Measurements from ENCODE around the gene EXOC4. TPM values are rescaled to one million over a fixed set of nuclear protein-coding genes. Genes with fewer than 3 reads are reported as not detected.
"Not testable (repeated sequence)": the region's sequence is repeated elsewhere in the genome, so short reads cannot be mapped to it uniquely, and the experiment has no call there.

The EXOC4 gene
- total and polyA plus RNA-seq, 2 of the 8 experiments (the other 6 are each of a cell fraction or from before 2014, with no cell fraction given): 27.0 to 67.3 TPM

DNA sequence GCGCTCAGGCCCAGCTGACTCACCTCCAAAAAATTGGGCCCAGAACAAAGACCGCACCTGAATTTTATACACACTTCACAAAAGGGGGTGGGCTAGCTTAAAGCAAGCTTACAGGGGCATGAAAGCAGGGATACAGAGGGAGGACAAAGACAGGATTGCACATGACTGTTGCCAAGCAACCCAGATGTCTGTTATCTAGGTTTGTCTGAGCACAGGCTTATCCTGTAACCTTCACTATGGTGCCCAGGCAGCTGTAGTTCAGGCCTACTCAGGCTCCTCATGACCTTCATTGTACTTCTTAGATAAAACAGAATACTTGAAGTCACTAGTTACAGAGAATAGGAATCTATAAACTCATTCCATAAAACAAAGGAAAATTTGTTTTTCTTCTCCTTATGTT lies 824.7 kb downstream of the EXOC4 start:
- not testable (repeated sequence) for H3K23me2 ChIP-seq (ENCODE audit: low read depth, low read length); H2AFZ ChIP-seq (ENCODE audit: low read length); H4K20me1 ChIP-seq (replicated peaks in 1 of 2; ENCODE audit: control insufficient read depth in 1 of 2, insufficient read depth in 2 of 2, low read length in 2 of 2); H2BK5ac ChIP-seq (ENCODE audit: low read depth, low read length); H4K5ac ChIP-seq (ENCODE audit: insufficient read length, low read depth, low read length); H3K4me3 ChIP-seq (ENCODE audit: extremely low read depth in 1 of 4, insufficient read depth in 2 of 4, low read depth in 3 of 4, low read length in 4 of 4); H2BK20ac ChIP-seq (ENCODE audit: low read length); H3K4me2 ChIP-seq (ENCODE audit: insufficient read depth in 1 of 2, low read depth in 2 of 2, low read length in 2 of 2); H3K36me3 ChIP-seq (ENCODE audit: control insufficient read depth in 2 of 4, insufficient read depth in 4 of 4, low read length in 3 of 4); FAIRE-seq; H3K4me1 ChIP-seq (replicated peaks in 1 of 4; ENCODE audit: control insufficient read depth in 3 of 4, insufficient read depth in 4 of 4, low read length in 3 of 4); H3K4ac ChIP-seq (replicated peaks; ENCODE audit: insufficient read length, low read depth, low read length); DNase-seq (ENCODE audit: low read depth in 1 of 2, low spot score in 2 of 2); H2BK120ac ChIP-seq (replicated peaks; ENCODE audit: low read depth, low read length); H4K91ac ChIP-seq (replicated peaks; ENCODE audit: insufficient read length, low read length); H2BK15ac ChIP-seq (ENCODE audit: low read length); H2BK12ac ChIP-seq (ENCODE audit: low read depth, low read length); H3K79me2 ChIP-seq (ENCODE audit: control insufficient read depth in 1 of 2, insufficient read depth in 2 of 2, low read length in 2 of 2); H3K23ac ChIP-seq (ENCODE audit: insufficient read length); H3K9ac ChIP-seq (replicated peaks in 1 of 4; ENCODE audit: extremely low read depth in 1 of 4, low read depth in 3 of 4, low read length in 3 of 4); H3K79me1 ChIP-seq (ENCODE audit: low read depth, low read length); H3K27me3 ChIP-seq (replicated peaks in 1 of 4; ENCODE audit: control insufficient read depth in 3 of 4, extremely low read depth in 1 of 4, insufficient read depth in 3 of 4, low read length in 3 of 4); H3K18ac ChIP-seq (ENCODE audit: extremely low read depth, low read length); H3K56ac ChIP-seq (replicated peaks; ENCODE audit: insufficient read length, low read depth, low read length); H3K9me3 ChIP-seq (ENCODE audit: insufficient read depth in 2 of 2, low read depth in 1 of 2, low read length in 1 of 2); H3K27ac ChIP-seq (ENCODE audit: low read depth, low read length); H3K14ac ChIP-seq (ENCODE audit: insufficient read length); H4K8ac ChIP-seq (ENCODE audit: extremely low read depth, insufficient read depth, low read length); H2AK5ac ChIP-seq (ENCODE audit: low read depth, low read length)
- ChIA-PET CTCF (ENCODE audit: partially characterized antibody) (interaction anchor here (0.7 to 1.0 kb wide), 2 partner anchors 67 to 73 kb away, joined by 3 read pairs; no protein-coding TSS in a partner anchor), POLR2A (ENCODE audit: partially characterized antibody) (interaction anchor here (0.8 to 1.0 kb wide), 2 partner anchors 26 to 218 kb away, joined by 3 read pairs; no protein-coding TSS in a partner anchor)
- WGBS, 2 experiments (ENCODE audit: extremely low coverage in 1 of 2, insufficient coverage in 1 of 2, insufficient read length in 1 of 2, insufficient replicate concordance in 2 of 2, low coverage in 1 of 2, low lambda C conversion rate in 2 of 2, missing lambda C conversion rate in 1 of 2): 91% methylated on average over 2 of the region's 2 CpGs; no CpG with 5 or more reads in 1 of the 2 experiments
